GM18909 (cell line): ENCODE data around the gene ECE2.
A peak's percentile ranks its signal among the peaks of the same experiment; 100 is the strongest.
"Not testable (repeated sequence)": the region's sequence is repeated elsewhere in the genome, so short reads cannot be mapped to it uniquely, and the experiment has no call there.

ENCODE experiments used
- ATAC-seq: cut with Tn5 transposase; IDR thresholded peaks from one replicate; pipeline ENCODE4 v1.9.1; 2021; ENCODE audit warnings: mild to moderate bottlenecking; ENCODE audit not compliant: unreplicated experiment, poor library complexity

ECE2 gene

GRCh38 chr3:184333190-184333589, 57.4 kb downstream of the ECE2 start:
- ATAC-seq = no peak

GRCh38 chr3:184333700-184334099, 57.9 kb downstream of the ECE2 start:
- no peak for ATAC-seq

GRCh38 chr3:184334470-184335158, 58.8 kb downstream of the ECE2 start:
- no peak for ATAC-seq

GRCh38 chr3:184335291-184335660, 59.5 kb downstream of the ECE2 start:
- ATAC-seq = no peak

DNA sequence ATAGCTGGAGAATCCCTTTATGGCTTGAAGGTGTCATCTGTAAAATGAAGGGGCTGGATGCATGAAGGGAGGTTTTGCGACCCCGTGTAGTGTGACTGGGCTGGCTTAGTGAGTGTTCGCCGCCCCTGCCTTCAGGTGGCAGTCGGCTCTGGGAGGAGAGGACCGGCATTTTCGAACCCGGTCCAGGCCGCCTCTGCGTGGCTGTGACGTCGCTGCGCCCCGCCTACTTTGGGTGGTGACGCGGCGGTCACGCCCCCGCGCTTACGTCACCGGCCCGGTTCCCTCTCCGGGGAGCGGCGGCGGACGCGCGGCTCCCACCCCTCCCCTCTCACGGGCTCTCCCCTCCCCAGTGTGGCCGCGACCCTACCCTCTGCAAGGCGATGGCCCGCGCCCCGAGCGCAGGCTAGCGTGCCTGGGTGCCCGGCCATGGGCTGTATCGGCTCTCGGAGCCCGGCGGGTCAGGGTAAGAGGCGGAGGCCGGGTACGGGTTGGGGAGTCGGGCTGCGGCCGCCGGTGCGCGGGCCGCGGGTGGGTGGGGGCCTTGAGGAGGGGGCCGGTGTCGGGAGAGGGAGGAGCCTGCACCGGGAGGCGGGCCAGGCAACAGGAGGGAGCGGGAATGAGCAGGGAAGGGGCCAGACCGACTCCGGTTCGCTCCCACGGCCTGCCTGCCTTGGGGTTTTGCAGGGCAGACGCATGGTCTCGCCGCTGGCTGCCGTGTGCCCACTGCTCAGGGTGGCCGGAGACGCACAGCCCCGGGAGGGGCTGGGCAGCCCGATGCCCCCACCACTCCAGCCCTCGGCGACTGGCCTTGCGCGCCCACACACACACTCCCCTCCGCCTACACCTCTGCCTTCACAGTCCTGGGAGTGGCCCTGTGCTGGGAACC, 60.1 kb downstream of the ECE2 start:
- ATAC-seq = peak; percentile 71

GRCh38 chr3:184336547-184337398, 61.0 kb downstream of the ECE2 start:
- no peak for ATAC-seq

DNA sequence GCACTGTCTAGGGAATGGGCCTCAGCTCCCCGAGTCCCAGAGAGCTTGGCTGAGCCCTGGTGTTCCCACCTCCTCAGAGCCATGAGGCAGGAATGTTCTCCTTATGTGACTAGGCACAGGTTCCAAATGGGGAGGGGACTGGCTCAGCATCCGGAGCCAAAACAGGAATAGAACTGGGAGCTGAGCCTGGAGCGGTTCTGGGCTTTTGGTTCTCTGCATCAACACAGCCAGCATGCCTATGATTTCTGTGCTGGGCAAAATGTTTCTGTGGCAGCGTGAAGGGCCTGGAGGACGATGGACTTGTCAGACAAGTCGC, 61.5 kb downstream of the ECE2 start, which contains the start of gene FAM131A:
Gene FAM131A, plus strand, starts transcription at position 202 of the 316 bp plus-strand sequence. Its CDS starts 31 bp downstream, at position 233.
- no peak for ATAC-seq

DNA sequence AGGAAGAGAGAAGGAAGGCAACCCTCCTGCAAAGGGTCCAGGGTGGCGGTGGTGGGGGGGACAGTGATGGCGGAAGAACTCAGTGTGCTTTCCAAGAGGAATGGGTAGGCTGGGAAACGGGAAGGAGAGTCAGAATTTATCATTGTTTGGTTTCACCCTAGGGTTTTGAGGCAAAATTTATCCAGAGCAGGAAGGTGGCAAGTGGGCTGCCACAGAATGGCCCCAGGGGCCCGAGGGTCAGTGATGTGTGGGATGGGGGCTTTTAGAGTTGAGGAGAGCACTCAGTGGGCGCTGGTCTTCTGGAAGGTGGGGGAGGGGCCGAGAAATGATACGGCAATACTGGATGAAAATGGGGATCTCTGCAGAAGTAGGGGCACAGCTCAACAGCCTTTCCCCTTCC, 62.2 kb downstream of the ECE2 start:
- ATAC-seq = no peak

GRCh38 chr3:184338511-184338945, 62.7 kb downstream of the ECE2 start:
- no peak for ATAC-seq

- no peak for ATAC-seq
Observed at GRCh38 chr3:184339001-184339400, 63.2 kb downstream of the ECE2 start.

GRCh38 chr3:184339451-184340135, 63.8 kb downstream of the ECE2 start:
- ATAC-seq = not testable (repeated sequence)

GRCh38 chr3:184341925-184342324, 66.1 kb downstream of the ECE2 start:
- ATAC-seq = no peak
